ENCODE measurements around the gene DIP2B. TPM values are rescaled to one million over a fixed set of nuclear protein-coding genes. Genes with fewer than 3 reads are reported as not detected.
"Not testable (repeated sequence)": the region's sequence is repeated elsewhere in the genome, so short reads cannot be mapped to it uniquely, and the experiment has no call there.

DIP2B gene
- polyA plus RNA-seq, 3 donors, result 23.1 to 24.1 (median 23.4) TPM

- no peak for DNase-seq (ENCODE audit: low read depth in 3 of 3, low spot score in 2 of 3)
Observed at GRCh38 chr12:50517421-50518048, 12.8 kb downstream of the DIP2B start.

DNA sequence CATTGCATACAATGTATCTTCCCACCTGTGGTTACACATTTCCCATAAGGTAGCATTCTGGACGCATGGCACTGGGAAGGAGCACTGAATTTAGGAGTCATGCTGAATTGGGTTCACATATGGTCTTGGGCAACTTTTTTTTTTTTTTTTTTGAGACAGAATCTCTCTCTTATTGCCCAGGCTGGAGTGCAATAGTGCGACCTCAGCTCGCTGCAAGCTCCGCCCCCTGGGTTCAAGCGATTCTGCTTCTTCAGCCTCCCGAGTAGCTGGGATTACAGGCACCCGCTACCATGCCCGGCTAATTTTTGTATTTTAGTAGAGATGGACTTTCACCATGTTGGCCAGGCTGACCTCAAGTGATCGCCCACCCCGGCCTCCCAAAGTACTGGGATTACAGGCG is 13.3 kb downstream of the DIP2B start:
- no peak for DNase-seq (ENCODE audit: low read depth in 3 of 3, low spot score in 2 of 3)

DNA sequence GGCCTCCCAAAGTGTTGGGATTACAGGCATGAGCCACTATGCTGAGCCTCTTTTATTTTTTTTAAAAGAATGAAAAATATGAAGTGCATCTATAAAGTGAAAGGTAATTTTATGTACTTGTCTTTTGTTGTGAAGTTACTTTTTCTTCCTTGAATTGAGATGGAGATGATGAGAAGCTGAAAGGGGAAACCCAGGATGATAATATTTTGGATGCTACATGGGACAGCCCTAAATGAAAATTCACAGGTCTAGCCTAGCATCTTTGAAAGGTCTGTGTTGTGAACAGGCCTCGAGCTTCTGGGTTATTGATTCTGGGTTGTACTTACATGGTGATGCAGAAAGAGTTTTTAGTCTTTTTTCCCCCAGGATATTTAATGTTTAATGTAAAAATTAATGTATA is 14.6 kb downstream of the DIP2B start:
- no peak for DNase-seq (ENCODE audit: low read depth in 3 of 3, low spot score in 2 of 3)

DNA sequence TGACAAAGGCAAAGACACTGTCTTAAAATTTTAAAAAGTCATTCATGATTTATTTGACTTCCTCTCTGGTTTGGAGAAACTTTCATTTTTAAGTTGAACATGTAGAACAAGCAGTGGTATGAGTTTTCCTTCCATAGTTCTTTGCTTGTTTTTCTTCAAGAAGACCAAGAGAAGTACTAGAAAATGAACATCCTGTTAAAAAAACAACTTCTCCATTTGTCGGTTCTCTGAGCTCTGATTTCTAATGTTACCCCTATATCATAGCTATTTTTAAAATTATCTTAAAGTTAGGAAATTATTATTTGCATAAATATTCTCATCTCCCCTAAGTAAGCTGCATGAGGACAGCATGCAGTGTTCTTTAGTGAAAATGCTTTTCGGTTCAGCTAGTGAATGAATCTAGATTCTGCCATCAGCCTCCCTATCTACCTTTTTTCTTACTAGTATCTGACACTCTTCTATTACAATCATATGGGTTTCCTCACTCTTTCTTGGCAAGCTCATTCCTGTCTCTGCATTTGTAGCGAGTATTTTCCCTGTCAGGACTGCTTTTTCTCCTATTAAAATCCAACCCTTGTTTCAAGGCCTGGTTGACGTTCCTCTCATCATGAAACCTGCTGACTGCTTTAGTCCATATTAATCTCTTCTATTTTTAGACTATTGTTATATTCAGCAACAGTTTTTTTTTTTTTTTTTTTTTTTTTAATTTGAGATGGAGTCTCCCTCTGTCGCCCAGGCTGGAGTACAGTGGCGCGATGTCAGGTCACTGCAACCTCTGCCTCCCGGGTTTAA is 15.8 kb downstream of the DIP2B start:
- DNase-seq (ENCODE audit: low read depth in 3 of 3, low spot score in 2 of 3), result no peak

DNA sequence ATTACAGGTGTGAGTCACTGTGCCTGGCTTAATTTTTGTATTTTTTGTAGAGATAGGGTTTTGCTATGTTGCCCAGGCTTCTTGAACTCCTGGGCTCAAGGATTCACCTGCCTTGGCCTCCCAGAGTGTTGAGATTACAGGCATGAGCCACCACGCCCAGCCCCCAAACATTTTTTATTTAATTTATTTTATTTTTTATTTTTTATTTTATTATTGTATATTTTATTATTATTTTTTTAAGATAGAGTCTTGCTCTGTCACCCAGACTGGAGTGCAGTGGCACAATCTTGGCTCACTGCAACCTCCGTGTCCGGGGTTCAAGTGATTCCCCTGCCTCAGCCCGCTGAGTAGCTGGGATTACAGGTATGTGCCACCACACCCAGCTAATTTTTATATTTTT is 17.0 kb downstream of the DIP2B start:
- DNase-seq (ENCODE audit: low read depth in 3 of 3, low spot score in 2 of 3), result not testable (repeated sequence)

DNA sequence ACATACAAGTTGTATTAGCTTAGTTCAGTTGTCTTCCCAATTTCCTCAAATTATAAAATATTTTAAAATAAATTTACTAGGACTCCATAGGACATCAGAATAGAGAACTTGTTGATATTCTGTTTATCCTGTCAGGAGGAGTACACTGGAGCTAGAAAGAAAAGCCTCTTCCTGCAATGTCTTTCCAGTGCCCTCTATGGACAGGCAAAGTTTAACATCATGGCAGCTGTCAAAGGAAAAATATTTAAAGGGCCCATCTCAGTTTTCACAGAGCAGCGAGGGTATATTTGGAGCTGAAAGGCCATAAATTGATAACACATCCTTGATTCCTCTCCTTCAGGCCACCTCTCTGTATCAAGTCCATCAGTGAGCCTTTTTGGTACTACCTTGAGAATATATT is 19.0 kb downstream of the DIP2B start:
- no peak for DNase-seq (ENCODE audit: low read depth in 3 of 3, low spot score in 2 of 3)

DNA sequence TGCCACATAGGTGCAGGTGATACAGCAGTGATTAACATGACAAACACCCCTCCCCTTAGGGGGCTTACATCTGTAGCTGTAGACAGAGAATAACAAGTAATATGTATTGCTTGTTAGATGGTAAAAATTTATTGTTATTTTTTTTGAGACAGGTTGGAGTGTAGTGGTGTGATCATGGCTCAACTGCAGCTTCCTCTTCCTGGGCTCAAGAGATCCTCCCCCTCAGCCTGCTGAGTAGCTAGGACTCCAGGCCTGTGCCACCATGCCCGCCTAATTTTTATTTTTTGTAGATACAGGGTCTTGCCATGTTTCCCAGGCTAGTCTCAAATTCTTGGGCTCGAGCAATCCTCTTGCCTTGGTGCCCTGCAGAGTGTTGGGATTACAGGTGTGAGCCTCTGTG is 19.8 kb downstream of the DIP2B start:
- no peak for DNase-seq (ENCODE audit: low read depth in 3 of 3, low spot score in 2 of 3)

DNA sequence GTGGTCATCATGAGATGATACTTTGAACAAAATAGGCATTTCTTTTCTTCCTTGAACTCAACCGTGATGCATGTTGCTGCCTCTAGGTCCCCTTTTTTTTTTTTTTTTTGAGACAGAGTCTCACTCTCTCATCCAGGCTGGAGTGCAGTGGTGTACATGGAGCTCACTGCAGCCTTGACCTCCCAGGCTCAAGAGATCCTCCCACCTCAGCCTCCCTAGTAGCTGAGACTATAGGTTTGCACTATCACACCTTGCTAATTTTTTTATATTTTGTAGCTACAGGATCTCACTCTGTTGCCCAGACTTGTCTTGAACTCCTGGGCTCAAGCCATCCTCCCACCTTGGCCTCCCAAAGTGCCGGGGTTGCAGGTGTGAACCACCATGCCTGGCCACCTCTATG is 20.6 kb downstream of the DIP2B start:
- DNase-seq (ENCODE audit: low read depth in 3 of 3, low spot score in 2 of 3), result no peak

GRCh38 chr12:50527359-50527726 is 22.6 kb downstream of the DIP2B start:
- DNase-seq (ENCODE audit: low read depth in 3 of 3, low spot score in 2 of 3), result no peak

DNA sequence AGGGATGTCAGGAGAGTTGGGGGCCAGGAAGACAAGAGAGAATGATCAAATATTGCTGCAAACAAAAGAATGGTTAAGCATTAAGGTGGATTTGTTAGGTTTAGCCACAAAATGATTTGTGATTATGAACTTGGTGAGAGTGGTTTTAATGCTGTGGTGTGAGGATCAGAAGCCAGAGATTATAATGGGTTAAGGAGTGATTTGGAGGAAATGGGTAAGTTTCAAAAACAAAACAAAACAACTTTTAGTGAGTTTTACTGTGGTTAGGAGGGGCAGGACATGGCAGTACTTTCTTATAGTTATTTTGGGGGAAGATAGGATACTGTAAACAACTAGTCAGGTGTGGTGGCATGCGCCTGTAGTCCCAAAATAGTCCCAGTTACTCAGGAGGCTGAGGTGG is 24.0 kb downstream of the DIP2B start:
- DNase-seq (ENCODE audit: low read depth in 3 of 3, low spot score in 2 of 3), result no peak

DNA sequence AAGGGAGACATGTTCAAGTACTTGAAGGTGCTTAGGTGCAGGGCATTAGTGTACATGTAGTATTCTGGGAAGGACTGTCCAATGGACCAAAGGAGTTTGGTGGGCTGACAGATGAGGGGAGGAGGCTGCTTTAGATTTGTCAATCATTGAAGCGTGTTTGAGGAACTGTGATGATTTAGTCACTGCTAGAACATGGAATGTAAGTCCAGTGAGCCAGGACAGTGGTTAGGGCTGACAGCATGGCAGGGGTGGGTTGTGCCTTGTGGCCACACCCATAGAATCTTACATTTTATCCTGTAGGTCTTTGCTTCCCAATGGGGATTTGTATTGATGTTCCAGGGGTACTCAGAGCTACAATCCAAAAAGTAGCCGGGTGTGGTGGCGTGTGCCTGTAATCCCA is 24.6 kb downstream of the DIP2B start:
- no peak for DNase-seq (ENCODE audit: low read depth in 3 of 3, low spot score in 2 of 3)

GRCh38 chr12:50530532-50530931 is 25.7 kb downstream of the DIP2B start:
- no peak for DNase-seq (ENCODE audit: low read depth in 3 of 3, low spot score in 2 of 3)

GRCh38 chr12:50533203-50533584 is 28.4 kb downstream of the DIP2B start:
- no peak for DNase-seq (ENCODE audit: low read depth in 3 of 3, low spot score in 2 of 3)

GRCh38 chr12:50533971-50534370 is 29.2 kb downstream of the DIP2B start:
- DNase-seq (ENCODE audit: low read depth in 3 of 3, low spot score in 2 of 3), result no peak

DNA sequence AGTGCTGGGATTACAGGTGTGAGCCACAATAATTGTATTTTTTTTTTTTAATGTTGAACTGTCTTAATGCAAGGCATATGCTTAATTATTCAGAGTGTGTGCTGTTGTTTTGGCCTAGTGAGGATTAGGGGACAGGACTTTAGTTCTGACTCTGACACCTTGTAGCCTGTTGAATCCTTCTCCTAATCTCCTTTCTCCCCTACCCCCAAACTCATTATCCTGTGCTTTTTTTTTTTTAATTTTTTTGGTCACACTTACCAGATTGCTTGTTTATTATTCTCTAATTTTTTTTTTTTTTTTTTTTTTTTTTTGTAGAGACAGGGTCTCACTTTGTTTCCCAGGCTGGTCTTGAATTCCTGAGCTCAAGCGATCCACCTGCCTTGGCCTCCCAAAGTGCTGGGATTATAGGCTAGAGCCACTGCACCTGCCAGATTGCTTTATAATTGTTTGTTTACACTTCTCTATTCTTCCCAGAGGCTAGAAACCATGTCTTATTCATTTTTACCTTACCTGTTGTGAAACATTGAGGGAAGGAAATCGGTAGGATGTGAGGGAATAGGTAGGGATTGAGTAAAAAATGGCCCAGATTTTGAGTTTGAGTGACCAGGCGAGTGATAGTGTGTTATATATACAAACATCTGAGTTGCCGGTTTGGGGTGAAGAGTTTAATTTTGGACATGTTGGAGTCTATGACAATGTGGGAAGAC is 32.2 kb downstream of the DIP2B start:
- DNase-seq (ENCODE audit: low read depth in 3 of 3, low spot score in 2 of 3), result no peak

GRCh38 chr12:50537538-50537919 is 32.7 kb downstream of the DIP2B start:
- DNase-seq (ENCODE audit: low read depth in 3 of 3, low spot score in 2 of 3), result no peak

DNA sequence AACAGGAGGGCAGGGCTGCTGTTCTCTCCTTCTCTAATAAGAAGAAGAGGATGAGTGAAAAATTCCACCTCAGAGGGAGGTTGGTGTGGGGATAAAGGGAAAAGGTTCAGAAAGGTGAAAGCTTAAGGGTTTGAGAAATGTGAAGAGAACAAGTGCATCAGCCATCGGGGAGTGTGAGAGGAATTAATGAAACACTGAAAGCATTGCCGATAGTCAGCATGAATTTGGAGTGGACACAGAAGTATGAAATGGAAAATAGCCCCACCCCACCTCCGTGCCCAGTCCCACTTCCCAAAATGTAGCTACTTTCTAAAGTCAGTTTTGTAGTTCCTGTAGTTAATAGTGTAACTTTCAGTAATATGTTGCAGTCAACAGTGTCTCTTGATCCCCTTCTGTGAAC is 33.4 kb downstream of the DIP2B start:
- DNase-seq (ENCODE audit: low read depth in 3 of 3, low spot score in 2 of 3), result no peak

- no peak for DNase-seq (ENCODE audit: low read depth in 3 of 3, low spot score in 2 of 3)
Observed at GRCh38 chr12:50541139-50541538, 36.4 kb downstream of the DIP2B start.

- no peak for DNase-seq (ENCODE audit: low read depth in 3 of 3, low spot score in 2 of 3)
Observed at GRCh38 chr12:50542448-50542847, 37.7 kb downstream of the DIP2B start.

- DNase-seq (ENCODE audit: low read depth in 3 of 3, low spot score in 2 of 3), result not testable (repeated sequence)
Observed at GRCh38 chr12:50543188-50543587, 38.4 kb downstream of the DIP2B start.

DNA sequence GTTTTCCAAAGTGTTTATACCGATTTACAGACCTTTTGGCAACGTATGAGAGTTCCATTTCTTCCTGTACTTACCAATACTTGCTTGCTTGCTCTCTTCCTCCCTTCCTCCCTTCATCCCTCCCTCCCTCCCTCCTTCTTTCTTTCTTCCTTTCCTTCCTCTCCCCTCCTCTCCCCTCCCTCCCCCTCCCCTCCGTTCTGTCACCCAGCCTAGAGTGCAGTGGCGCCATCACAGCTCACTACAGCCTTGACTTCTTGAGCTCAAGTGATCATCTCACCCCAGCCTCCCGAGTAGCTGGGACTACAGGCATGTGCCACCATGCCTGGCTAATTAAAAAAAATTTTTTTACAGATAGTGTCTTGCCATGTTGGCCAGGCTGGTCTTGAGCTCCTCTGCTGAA is 40.4 kb downstream of the DIP2B start:
- no peak for DNase-seq (ENCODE audit: low read depth in 3 of 3, low spot score in 2 of 3)

DNA sequence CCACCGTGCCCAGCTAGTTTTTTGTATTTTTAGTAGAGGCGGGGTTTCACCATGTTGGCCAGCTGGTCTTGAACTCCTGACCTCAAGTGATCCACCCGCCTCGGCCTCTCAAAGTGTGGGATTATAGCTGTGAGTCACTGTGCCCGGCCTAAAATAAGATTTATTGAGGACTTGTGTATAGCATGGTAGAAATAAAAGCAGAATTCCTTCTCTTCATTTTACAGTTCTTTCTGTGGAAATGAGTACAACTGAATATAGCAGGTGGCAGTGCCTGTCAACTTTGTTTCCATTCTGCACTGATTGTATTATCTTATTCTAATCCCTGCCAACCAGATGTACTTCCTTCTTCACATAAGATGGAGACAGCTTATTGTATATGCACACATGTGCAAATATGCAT is 41.0 kb downstream of the DIP2B start:
- DNase-seq (ENCODE audit: low read depth in 3 of 3, low spot score in 2 of 3), result no peak
